ENCODE measurements around the gene ZNF232.
"Not testable (repeated sequence)": the region's sequence is repeated elsewhere in the genome, so short reads cannot be mapped to it uniquely, and the experiment has no call there.

GRCh38 chr17:5160702-5161101 lies 49.0 kb upstream of the ZNF232 start:
- TF ChIP-seq CTCF, POLR2A, POLR2AphosphoS5 (IDR thresholded peaks at IDR 0.05): not testable (repeated sequence)

All from breast epithelium (tissue), 3 donors.